A549 (cell line): ENCODE results near the gene DIAPH1.

ENCODE experiments used
- CTCF ChIP-seq: fragments of >200 bp; sonication (Bioruptor Twin); formaldehyde crosslinking; IDR thresholded peaks from 3 replicates; pipeline ENCODE4 v1.5.1; 2016
- POLR2A ChIP-seq: IDR thresholded peaks from 2 replicates; pipeline ENCODE4 v1.6.1; 2012; ENCODE audit warnings: mild to moderate bottlenecking, low read length
- RCOR1 ChIP-seq: fragments of 150-350 bp; IDR thresholded peaks from 2 replicates; pipeline ENCODE4 v1.6.1; 2014; ENCODE audit warnings: antibody characterized with exemption, low read length, low read depth
- REST ChIP-seq: fragments of 200-600 bp; sonication (generic); IDR thresholded peaks from 2 replicates; pipeline ENCODE4 v1.6.1; 2016; ENCODE audit warnings: antibody characterized with exemption, mild to moderate bottlenecking, moderate library complexity
- RNF2 ChIP-seq: fragments of 200-600 bp; sonication (generic); IDR thresholded peaks from 2 replicates; pipeline ENCODE4 v1.6.1; 2016; ENCODE audit warnings: low read depth, mild to moderate bottlenecking, antibody characterized with exemption, moderate library complexity, borderline replicate concordance

GRCh38 chr5:141602606-141603005, 16.2 kb downstream of the DIAPH1 start:
- TF ChIP-seq CTCF (no peak), RNF2 (no peak), RCOR1 (no peak), POLR2A (no peak), REST (no peak)
